ENCODE data around the gene GRM8.

The GRM8 gene

DNA sequence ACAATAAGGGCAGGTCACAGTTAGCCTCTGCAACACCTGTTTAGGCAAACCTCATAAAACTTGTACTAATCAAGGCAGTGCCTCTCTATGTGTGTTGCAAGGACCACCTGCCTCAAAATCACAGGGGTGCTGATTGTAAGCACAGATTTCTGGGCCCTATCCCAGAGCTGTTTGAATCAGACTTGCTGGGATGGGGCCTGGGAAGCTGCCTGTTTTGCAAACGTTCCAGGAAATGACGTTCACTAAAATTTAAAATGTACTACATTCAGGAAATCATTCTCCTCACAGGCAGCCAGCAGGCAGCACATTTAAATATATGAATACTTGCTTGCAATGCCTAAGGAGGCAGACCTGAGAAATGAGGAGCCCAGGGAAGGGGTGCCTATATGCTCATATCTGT is 4.3 kb upstream of the GRM8 start:
- H3K14ac ChIP-seq (ENCODE audit: low read length in 2 of 2): no peak overlapping the region
- no peak overlapping the region for H3K4ac ChIP-seq (ENCODE audit: low read depth in 1 of 2, low read length in 2 of 2)
- H3K4me1 ChIP-seq (ENCODE audit: control insufficient read depth, insufficient read depth, low read depth, low read length): peaks cover 10% of the 10 kb centered on the region
- H3K9me3 ChIP-seq (ENCODE audit: control insufficient read depth, low read length): no peaks in the 10 kb centered on the region
- peaks cover 34 to 39% of the 10 kb centered on the region in 2 experiments for H3K27me3 ChIP-seq (ENCODE audit: control insufficient read depth in 1 of 2, insufficient read depth in 1 of 2, low read length in 2 of 2)
- H2BK120ac ChIP-seq (ENCODE audit: low read depth, low read length): no peak overlapping the region
- H3K79me1 ChIP-seq (replicated peaks; ENCODE audit: low read length, poor library complexity, severe bottlenecking): no peaks in the 10 kb centered on the region
- no peak overlapping the region for H3K9ac ChIP-seq (ENCODE audit: low read length)
- no peak overlapping the region for H2AFZ ChIP-seq (ENCODE audit: low read depth, low read length)
- DNase-seq: no peak
- H3K4me3 ChIP-seq (ENCODE audit: insufficient read depth in 1 of 2, low read depth in 1 of 2, low read length in 2 of 2): no peak overlapping the region
- H3K4me2 ChIP-seq (ENCODE audit: low read length, poor library complexity, severe bottlenecking): no peak overlapping the region
- no peak overlapping the region for H3K23ac ChIP-seq (ENCODE audit: low read length in 2 of 2)
- no peak overlapping the region for H4K91ac ChIP-seq (ENCODE audit: low read length)
- no peak overlapping the region for H4K8ac ChIP-seq (ENCODE audit: low read length)
- no peak overlapping the region for H2BK15ac ChIP-seq (ENCODE audit: low read depth, poor library complexity, severe bottlenecking)
- H2AK5ac ChIP-seq (ENCODE audit: low read length, severe bottlenecking): no peak overlapping the region
- no peak overlapping the region for H2BK5ac ChIP-seq (ENCODE audit: low read depth, low read length, poor library complexity, severe bottlenecking)
- H3K36me3 ChIP-seq (ENCODE audit: control insufficient read depth in 1 of 2, insufficient read depth in 2 of 2, low read depth in 1 of 2, low read length in 2 of 2): no peaks in the 10 kb centered on the region
- H2BK12ac ChIP-seq (ENCODE audit: low read length in 2 of 2): no peak overlapping the region
- H3K27ac ChIP-seq (ENCODE audit: low read length, poor library complexity, severe bottlenecking): no peak overlapping the region
- WGBS: 60% methylated on average over 1 of the region's 2 CpGs
- no peak overlapping the region for H3K18ac ChIP-seq (ENCODE audit: low read depth in 1 of 2, low read length in 2 of 2)

DNA sequence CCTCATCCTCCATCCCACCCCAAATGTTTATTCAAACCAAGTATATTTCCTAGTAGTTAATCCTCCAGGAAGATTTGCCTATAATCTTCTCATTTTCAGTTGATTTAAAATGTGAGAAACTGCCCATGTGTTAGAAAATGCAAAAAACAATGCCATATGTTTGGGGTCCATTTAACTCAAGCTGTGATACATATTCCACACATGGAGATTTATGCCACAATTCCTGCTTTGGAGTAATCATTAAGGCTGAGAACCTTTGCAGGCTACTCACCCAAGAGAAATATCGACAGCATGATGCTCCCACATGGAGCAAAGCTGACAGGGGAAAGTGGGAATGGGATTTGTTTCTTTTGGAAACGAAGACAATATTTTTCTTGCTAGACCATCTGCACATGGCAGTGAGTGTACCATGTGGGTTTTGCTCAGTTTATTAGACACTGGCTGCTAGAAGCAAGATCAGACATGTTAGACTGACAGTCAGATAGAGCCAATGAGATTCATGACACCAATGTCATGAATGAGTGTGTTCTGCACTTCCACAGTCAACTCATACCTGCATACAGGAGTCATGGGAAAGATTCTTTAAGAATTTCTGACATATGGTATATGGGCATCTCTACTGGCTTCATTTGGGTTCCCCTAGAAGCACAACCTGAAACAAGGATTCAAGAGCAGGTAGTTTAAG is 3.4 kb upstream of the GRM8 start:
- Histone ChIP-seq H2AK5ac (ENCODE audit: low read length, severe bottlenecking) (no peak overlapping the region), H4K8ac (ENCODE audit: low read length) (no peak overlapping the region), H3K14ac (ENCODE audit: low read length in 2 of 2) (no peak overlapping the region), H3K4ac (ENCODE audit: low read depth in 1 of 2, low read length in 2 of 2) (no peak overlapping the region), H2BK120ac (ENCODE audit: low read depth, low read length) (no peak overlapping the region), H3K9me3 (ENCODE audit: control insufficient read depth, low read length) (no peaks in the 10 kb centered on the region), H2BK15ac (ENCODE audit: low read depth, poor library complexity, severe bottlenecking) (no peak overlapping the region), H3K27ac (ENCODE audit: low read length, poor library complexity, severe bottlenecking) (no peak overlapping the region), H3K27me3 (ENCODE audit: control insufficient read depth in 1 of 2, insufficient read depth in 1 of 2, low read length in 2 of 2) (peaks cover 37 to 48% of the 10 kb centered on the region in 2 experiments), H3K4me3 (ENCODE audit: insufficient read depth in 1 of 2, low read depth in 1 of 2, low read length in 2 of 2) (no peak overlapping the region), H3K4me1 (ENCODE audit: control insufficient read depth, insufficient read depth, low read depth, low read length) (peaks cover 19% of the 10 kb centered on the region), H4K91ac (ENCODE audit: low read length) (no peak overlapping the region), H2AFZ (ENCODE audit: low read depth, low read length) (no peak overlapping the region), H2BK12ac (ENCODE audit: low read length in 2 of 2) (no peak overlapping the region), H3K79me1 (replicated peaks; ENCODE audit: low read length, poor library complexity, severe bottlenecking) (no peaks in the 10 kb centered on the region), H3K4me2 (ENCODE audit: low read length, poor library complexity, severe bottlenecking) (no peak overlapping the region), H3K36me3 (ENCODE audit: control insufficient read depth in 1 of 2, insufficient read depth in 2 of 2, low read depth in 1 of 2, low read length in 2 of 2) (no peaks in the 10 kb centered on the region), H3K23ac (ENCODE audit: low read length in 2 of 2) (no peak overlapping the region), H2BK5ac (ENCODE audit: low read depth, low read length, poor library complexity, severe bottlenecking) (no peak overlapping the region), H3K18ac (ENCODE audit: low read depth in 1 of 2, low read length in 2 of 2) (no peak overlapping the region), H3K9ac (ENCODE audit: low read length) (no peak overlapping the region)
- WGBS: 75% methylated on average over 2 of the region's 2 CpGs
- no peak for DNase-seq

DNA sequence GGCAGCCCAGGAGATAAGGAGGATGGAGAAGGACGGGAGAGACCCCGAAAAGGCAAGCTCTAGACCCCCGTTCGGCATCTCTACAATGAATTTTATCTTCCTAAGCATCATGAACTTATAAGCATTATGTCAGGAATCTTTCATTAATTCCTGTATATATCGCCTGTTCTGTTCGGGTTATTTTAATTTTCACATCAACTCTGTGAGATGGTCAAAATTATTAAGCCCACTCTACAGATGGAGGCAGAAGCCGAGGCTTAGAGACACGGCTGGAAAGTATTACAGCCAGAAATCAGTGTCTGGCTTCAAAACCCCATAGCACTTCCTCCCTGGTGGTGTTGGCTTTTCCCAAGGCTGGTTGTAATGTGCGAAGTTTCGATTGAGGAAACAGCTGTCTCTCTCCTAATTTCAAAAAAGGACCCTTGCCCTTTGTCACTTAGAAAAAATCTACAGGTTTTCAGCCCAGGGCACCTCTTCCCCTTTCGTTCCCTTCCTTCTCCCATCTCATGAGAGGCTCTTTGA is 1.5 kb upstream of the GRM8 start:
- Histone ChIP-seq H4K91ac (ENCODE audit: low read length) (no peak overlapping the region), H3K27me3 (ENCODE audit: control insufficient read depth in 1 of 2, insufficient read depth in 1 of 2, low read length in 2 of 2) (peaks cover 57 to 64% of the 10 kb centered on the region in 2 experiments), H2BK5ac (ENCODE audit: low read depth, low read length, poor library complexity, severe bottlenecking) (no peak overlapping the region), H3K4ac (ENCODE audit: low read depth in 1 of 2, low read length in 2 of 2) (no peak overlapping the region), H4K8ac (ENCODE audit: low read length) (no peak overlapping the region), H3K14ac (ENCODE audit: low read length in 2 of 2) (no peak overlapping the region), H3K18ac (ENCODE audit: low read depth in 1 of 2, low read length in 2 of 2) (no peak overlapping the region), H3K79me1 (replicated peaks; ENCODE audit: low read length, poor library complexity, severe bottlenecking) (no peaks in the 10 kb centered on the region), H3K9me3 (ENCODE audit: control insufficient read depth, low read length) (no peaks in the 10 kb centered on the region), H3K36me3 (ENCODE audit: control insufficient read depth in 1 of 2, insufficient read depth in 2 of 2, low read depth in 1 of 2, low read length in 2 of 2) (no peaks in the 10 kb centered on the region), H2BK15ac (ENCODE audit: low read depth, poor library complexity, severe bottlenecking) (no peak overlapping the region), H2AK5ac (ENCODE audit: low read length, severe bottlenecking) (no peak overlapping the region), H3K9ac (ENCODE audit: low read length) (no peak overlapping the region), H3K4me2 (ENCODE audit: low read length, poor library complexity, severe bottlenecking) (no peak overlapping the region), H2AFZ (ENCODE audit: low read depth, low read length) (no peak overlapping the region), H3K4me3 (ENCODE audit: insufficient read depth in 1 of 2, low read depth in 1 of 2, low read length in 2 of 2) (peak overlapping the region; percentile 69 to 85), H2BK12ac (ENCODE audit: low read length in 2 of 2) (no peak overlapping the region), H3K23ac (ENCODE audit: low read length in 2 of 2) (no peak overlapping the region), H3K4me1 (ENCODE audit: control insufficient read depth, insufficient read depth, low read depth, low read length) (peaks cover 22% of the 10 kb centered on the region), H3K27ac (ENCODE audit: low read length, poor library complexity, severe bottlenecking) (no peak overlapping the region), H2BK120ac (ENCODE audit: low read depth, low read length) (no peak overlapping the region)
- 32% methylated on average over 10 of the region's 11 CpGs for WGBS
- no peak for DNase-seq

DNA sequence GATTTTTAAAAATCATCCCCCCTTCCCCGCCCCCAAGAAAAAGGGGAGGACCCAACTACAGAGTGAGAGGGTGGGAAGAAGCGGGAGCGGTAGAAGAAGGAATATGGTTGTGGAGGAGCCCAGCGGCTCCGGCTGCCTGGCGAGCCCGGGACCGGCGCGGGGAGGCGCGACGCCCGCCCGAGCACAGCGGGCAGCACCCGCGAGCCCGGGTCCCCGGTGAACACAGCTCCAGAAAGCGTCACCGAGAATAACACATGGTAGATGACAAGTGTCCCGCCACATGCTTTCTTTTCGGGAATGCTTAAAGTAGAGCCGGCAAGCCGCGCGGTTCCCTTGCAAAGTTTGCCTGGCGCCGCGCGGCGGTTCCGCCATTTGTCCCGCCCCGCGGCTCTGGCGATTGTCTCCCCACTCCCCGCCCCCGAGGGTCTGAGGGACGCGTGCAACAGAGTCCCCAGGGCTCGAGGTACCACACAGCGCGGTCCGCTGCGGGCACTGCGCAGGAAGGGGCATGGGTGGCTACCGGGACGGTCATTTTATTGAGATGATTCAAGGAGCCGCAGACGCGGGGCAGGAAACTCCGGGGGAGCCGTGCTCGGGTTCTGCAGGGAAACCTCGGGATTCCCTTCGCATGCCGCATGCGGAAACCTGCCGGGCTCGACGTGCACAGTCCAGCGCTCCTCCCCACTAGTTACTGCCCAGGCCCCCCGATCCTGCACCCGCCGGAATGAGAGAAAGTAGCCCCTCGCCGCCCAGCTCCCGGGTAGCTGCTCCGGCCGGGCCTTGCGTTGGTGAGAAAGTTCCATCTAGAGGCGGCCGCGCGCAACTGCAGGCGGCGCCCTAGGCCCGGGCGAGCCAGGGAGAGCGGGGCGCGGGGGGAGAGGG is 781 bp upstream of the GRM8 start:
- WGBS: under 1% methylated on average over 77 of the region's 84 CpGs
- peak; percentile 63 for DNase-seq

More for the DNA sequence above, 781 bp upstream of the GRM8 start:
- no peak overlapping the region for H2BK5ac ChIP-seq (ENCODE audit: low read depth, low read length, poor library complexity, severe bottlenecking)
- H3K79me1 ChIP-seq (replicated peaks; ENCODE audit: low read length, poor library complexity, severe bottlenecking): no peaks in the 10 kb centered on the region
- H2BK12ac ChIP-seq (ENCODE audit: low read length in 2 of 2): no peak overlapping the region
- H2BK15ac ChIP-seq (ENCODE audit: low read depth, poor library complexity, severe bottlenecking): no peak overlapping the region
- H3K4me1 ChIP-seq (ENCODE audit: control insufficient read depth, insufficient read depth, low read depth, low read length): peaks cover 22% of the 10 kb centered on the region
- H3K4ac ChIP-seq (ENCODE audit: low read depth in 1 of 2, low read length in 2 of 2): no peak overlapping the region
- peak overlapping the region; percentile 69 to 85 for H3K4me3 ChIP-seq (ENCODE audit: insufficient read depth in 1 of 2, low read depth in 1 of 2, low read length in 2 of 2)
- H3K27ac ChIP-seq (ENCODE audit: low read length, poor library complexity, severe bottlenecking): no peak overlapping the region
- no peak overlapping the region for H4K91ac ChIP-seq (ENCODE audit: low read length)
- no peak overlapping the region for H2AK5ac ChIP-seq (ENCODE audit: low read length, severe bottlenecking)
- peak overlapping the region; percentile 14 for H4K8ac ChIP-seq (ENCODE audit: low read length)
- peak overlapping the region; percentile 90 for H2AFZ ChIP-seq (ENCODE audit: low read depth, low read length)
- H3K27me3 ChIP-seq (ENCODE audit: control insufficient read depth in 1 of 2, insufficient read depth in 1 of 2, low read length in 2 of 2): peaks cover 64 to 71% of the 10 kb centered on the region in 2 experiments
- no peaks in the 10 kb centered on the region for H3K9me3 ChIP-seq (ENCODE audit: control insufficient read depth, low read length)
- H3K4me2 ChIP-seq (ENCODE audit: low read length, poor library complexity, severe bottlenecking): peak overlapping the region; percentile 97
- H3K36me3 ChIP-seq (ENCODE audit: control insufficient read depth in 1 of 2, insufficient read depth in 2 of 2, low read depth in 1 of 2, low read length in 2 of 2): no peaks in the 10 kb centered on the region
- peak overlapping the region in 1 of 2 experiments; percentile 46 for H3K14ac ChIP-seq (ENCODE audit: low read length in 2 of 2)
- peak overlapping the region; percentile 37 for H3K9ac ChIP-seq (ENCODE audit: low read length)
- no peak overlapping the region for H3K18ac ChIP-seq (ENCODE audit: low read depth in 1 of 2, low read length in 2 of 2)
- H3K23ac ChIP-seq (ENCODE audit: low read length in 2 of 2): no peak overlapping the region
- H2BK120ac ChIP-seq (ENCODE audit: low read depth, low read length): no peak overlapping the region

Data from mesenchymal stem cell (in vitro differentiated cells and primary cell).